Measurements from ENCODE around the gene NOS1AP.

The NOS1AP gene

GRCh38 chr1:162384601-162385279 is 315.2 kb downstream of the NOS1AP start:
- in situ Hi-C loops (cut with HindIII; ENCODE audit: low sequenced_read_pairs) = no loop called here
- no peak for DNase-seq (ENCODE audit: low read depth)
- H3K4me3 ChIP-seq (ENCODE audit: low read depth, low read length) = no peak overlapping the region
- TF ChIP-seq, protein P1, sequence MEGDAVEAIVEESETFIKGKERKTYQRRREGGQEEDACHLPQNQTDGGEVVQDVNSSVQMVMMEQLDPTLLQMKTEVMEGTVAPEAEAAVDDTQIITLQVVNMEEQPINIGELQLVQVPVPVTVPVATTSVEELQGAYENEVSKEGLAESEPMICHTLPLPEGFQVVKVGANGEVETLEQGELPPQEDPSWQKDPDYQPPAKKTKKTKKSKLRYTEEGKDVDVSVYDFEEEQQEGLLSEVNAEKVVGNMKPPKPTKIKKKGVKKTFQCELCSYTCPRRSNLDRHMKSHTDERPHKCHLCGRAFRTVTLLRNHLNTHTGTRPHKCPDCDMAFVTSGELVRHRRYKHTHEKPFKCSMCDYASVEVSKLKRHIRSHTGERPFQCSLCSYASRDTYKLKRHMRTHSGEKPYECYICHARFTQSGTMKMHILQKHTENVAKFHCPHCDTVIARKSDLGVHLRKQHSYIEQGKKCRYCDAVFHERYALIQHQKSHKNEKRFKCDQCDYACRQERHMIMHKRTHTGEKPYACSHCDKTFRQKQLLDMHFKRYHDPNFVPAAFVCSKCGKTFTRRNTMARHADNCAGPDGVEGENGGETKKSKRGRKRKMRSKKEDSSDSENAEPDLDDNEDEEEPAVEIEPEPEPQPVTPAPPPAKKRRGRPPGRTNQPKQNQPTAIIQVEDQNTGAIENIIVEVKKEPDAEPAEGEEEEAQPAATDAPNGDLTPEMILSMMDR (IDR thresholded peaks at IDR 0.05; ENCODE audit: low read depth, low read length, missing control alignments) = no peak

- H3K4me3 ChIP-seq (ENCODE audit: low read depth, low read length) = no peak overlapping the region
- no peak for DNase-seq (ENCODE audit: low read depth)
- in situ Hi-C loops (cut with HindIII; ENCODE audit: low sequenced_read_pairs) = no loop called here
- TF ChIP-seq, protein P1 (IDR thresholded peaks at IDR 0.05; ENCODE audit: low read depth, low read length, missing control alignments) = no peak
These were observed 315.8 kb downstream of the NOS1AP start for GRCh38 chr1:162385280-162385623.

DNA sequence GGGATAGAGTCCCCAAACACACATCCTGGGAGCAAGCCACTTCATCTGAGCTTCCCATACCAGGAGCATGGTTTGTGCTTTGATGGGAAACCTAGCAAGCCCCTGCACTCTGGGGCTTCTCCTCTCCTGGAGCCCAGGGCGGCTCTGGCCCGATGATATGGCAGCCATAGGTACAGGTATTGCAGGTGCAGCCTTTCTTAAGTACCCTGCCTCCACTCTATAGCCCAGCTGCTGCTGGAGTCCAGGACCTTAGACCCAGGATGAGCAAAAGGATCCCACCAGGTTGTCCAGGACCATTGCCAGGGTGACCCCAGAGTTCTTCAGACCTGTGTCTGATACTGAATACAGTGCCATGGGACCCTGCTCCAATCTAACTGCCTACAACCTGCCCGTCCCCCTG is 316.2 kb downstream of the NOS1AP start:
- TF ChIP-seq, protein P1 (IDR thresholded peaks at IDR 0.05; ENCODE audit: low read depth, low read length, missing control alignments) = no peak
- in situ Hi-C loops (cut with HindIII; ENCODE audit: low sequenced_read_pairs) = no loop called here

GRCh38 chr1:162386292-162387225 is 317.1 kb downstream of the NOS1AP start:
- in situ Hi-C loops (cut with HindIII; ENCODE audit: low sequenced_read_pairs) = no loop called here
- TF ChIP-seq, protein P1 (IDR thresholded peaks at IDR 0.05; ENCODE audit: low read depth, low read length, missing control alignments) = no peak
- no peak overlapping the region for H3K4me3 ChIP-seq (ENCODE audit: low read depth, low read length)
- DNase-seq (ENCODE audit: low read depth) = no peak

More for the DNA sequence above, 316.2 kb downstream of the NOS1AP start:
- H3K4me3 ChIP-seq (ENCODE audit: low read depth, low read length) = no peak overlapping the region
- DNase-seq (ENCODE audit: low read depth) = no peak

DNA sequence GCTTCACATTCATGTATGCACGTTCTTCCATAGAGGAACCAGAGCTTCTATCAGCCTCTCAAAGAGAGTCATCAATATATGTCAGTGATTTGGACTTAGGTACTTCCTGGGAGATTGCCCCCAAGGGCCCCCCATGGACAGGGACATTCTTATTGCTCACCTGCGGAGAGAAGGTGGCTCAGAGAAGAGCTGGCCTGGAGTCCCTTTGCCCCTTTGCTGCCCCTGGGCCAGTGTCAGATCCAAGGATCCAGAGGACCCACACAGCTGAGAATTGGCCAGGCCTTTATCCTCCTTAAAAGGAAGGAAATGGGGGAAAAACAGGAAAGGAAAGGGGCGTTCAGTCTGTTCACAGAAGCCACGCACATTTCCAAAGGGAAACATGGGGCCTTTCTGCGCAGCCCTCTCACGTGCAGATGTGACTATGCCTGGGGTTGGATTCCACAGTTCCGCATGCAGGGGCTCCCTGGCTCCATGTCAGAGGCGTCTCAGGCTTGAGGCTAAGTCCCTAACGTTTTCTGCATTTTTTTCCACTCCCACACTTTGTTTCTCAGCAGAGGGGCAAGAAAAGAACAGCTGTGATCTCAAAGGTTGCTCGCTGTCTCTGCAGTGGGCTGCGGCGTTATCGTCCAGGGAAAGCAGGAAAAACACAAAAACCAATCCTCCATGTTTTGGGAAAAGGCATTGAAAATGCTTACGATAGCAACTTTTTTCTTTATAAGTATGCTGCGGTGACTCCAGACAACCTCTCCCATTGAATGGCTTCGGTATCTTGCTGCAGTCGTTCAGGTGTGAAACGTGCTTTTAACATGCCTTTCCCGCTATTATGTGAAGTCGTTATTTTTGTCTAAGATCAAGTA is 318.0 kb downstream of the NOS1AP start:
- in situ Hi-C loops (cut with HindIII; ENCODE audit: low sequenced_read_pairs) = no loop called here
- H3K4me3 ChIP-seq (ENCODE audit: low read depth, low read length) = no peak overlapping the region
- TF ChIP-seq, protein P1 (IDR thresholded peaks at IDR 0.05; ENCODE audit: low read depth, low read length, missing control alignments) = no peak
- DNase-seq (ENCODE audit: low read depth) = no peak

DNA sequence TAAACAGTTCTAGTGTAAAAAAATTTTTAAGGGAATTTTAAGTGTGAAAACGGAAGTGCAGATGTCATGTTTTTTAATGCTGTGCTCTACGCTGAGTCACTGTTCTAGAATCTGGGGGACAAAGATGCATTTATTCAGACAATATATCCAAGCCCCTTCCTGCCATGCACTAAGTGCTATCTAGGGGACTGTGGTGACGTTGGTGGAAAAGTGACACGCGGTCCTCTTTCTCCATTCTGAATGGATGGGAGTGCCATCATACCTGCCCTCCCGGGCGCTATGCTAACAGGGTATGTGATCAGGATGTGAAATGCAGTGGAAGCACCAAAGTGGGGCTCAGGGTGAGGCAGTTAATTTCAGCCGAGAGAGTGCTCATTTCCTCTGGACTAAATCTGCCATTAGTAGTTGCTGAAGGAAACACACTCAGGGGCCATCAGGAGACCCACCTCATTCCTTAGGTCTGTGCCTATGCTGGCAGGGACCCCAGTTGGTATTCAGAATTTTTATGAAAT is 318.6 kb downstream of the NOS1AP start:
- in situ Hi-C loops (cut with HindIII; ENCODE audit: low sequenced_read_pairs) = no loop called here
- TF ChIP-seq, protein P1 (IDR thresholded peaks at IDR 0.05; ENCODE audit: low read depth, low read length, missing control alignments) = no peak
- H3K4me3 ChIP-seq (ENCODE audit: low read depth, low read length) = no peak overlapping the region
- DNase-seq (ENCODE audit: low read depth) = no peak

All from astrocyte of the cerebellum (primary cell).